Frontal cortex (tissue), 4 donors: Measurements from ENCODE around the gene MMP15. TPM values are rescaled to one million over a fixed set of nuclear protein-coding genes. Genes with fewer than 3 reads are reported as not detected.
"Not testable (repeated sequence)": the region's sequence is repeated elsewhere in the genome, so short reads cannot be mapped to it uniquely, and the experiment has no call there.

Experiments
- DNase-seq, 2 donors: peaks; one replicate each; pipeline ENCODE4 v3.0.0; 2012; ENCODE audit warnings: low spot score in 2 of 2
- FAIRE-seq: peaks from 2 replicates; lab custom pipeline; 2012; peaks lifted over from hg19 to GRCh38; lab: Jason Lieb, UNC
- total RNA-seq: library from RNA; depleted of rRNA; stranded (reverse); fragments of >200 nt; gene quantifications from one replicate; pipeline ENCODE4 v1.2.3, GENCODE V29; 2014
- donor health status: control.
- donor health status: control.
- donor health status: control.

The MMP15 gene
- total RNA-seq, 1 donor from 2014 or later, result 12.2 TPM

DNA sequence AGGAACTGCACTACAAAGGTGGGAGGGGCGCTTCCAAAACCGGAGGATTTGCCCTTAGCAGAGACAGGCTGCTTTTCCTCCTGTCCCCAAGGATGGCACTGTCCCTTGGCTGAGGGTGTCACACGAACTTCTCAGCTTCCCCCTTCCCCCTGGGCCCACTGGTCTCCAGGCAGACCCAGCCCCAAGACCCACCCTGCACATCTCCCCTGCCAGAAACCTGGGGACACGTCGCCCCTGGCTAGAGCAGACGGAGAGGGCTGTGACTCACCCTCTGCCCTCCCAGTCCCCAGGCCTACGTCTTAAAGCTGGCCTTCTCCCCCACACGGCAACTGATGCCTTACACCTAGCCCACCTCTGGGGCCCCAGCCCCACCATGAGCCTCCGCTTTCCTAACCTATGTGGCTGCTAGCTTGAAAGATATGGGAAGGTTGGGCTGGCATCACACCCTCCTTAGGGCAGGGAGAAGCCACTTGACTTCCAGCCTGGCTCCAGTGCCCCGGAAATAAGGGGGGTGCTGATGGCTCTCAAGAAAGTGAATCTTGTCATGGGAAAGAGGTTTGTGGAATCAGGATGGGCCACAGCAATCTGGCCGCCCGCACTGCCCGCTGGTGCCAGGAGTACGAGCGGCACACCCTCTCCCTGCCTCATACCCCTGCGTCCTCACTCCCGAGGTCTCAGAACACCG lies 29.7 kb upstream of the MMP15 start:
- no peak for DNase-seq
- no peak for FAIRE-seq

GRCh38 chr16:57996406-57997175 lies 29.0 kb upstream of the MMP15 start:
- no peak for DNase-seq
- FAIRE-seq, result no peak

GRCh38 chr16:57997176-57997527 lies 28.4 kb upstream of the MMP15 start:
- FAIRE-seq (no peak), DNase-seq (no peak)

DNA sequence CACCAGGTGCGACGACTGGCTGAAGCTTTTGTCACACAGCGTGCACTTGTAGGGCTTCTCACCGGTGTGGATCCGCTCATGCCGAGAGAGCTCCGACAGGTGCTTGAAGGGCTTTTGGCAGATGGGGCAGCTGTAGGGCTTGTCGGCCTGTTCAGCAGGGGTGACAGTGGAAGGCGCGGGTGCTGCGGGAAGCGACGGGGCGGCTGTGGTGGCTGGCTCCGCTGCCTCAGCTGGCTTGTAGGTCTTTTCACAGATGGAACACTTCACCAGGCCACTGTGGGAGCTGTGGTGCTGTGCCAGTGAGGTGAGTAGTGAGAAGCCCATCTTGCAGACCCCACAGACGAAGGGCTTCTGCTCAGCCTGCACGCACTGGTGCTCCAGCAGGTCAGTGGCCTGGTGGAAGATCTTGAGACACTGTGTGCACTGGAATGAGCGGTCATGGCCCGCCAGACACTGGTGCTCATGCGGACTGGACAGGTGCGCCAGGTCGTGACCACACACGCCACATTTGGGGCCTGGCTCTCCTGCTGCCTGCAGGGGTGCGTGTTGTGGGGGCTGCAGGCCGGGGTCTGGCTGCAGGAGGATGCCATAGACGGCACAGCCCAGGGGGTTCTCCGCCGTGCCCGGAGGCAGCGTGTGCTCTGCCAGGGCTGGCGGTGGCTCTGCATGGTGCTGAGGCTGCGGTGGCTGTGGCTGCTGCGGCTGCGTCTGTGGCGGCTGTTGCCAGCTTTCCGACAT lies 27.9 kb upstream of the MMP15 start:
- FAIRE-seq (no peak), DNase-seq (no peak)

GRCh38 chr16:57998486-57998885 lies 27.1 kb upstream of the MMP15 start:
- FAIRE-seq (no peak), DNase-seq (no peak)

DNA sequence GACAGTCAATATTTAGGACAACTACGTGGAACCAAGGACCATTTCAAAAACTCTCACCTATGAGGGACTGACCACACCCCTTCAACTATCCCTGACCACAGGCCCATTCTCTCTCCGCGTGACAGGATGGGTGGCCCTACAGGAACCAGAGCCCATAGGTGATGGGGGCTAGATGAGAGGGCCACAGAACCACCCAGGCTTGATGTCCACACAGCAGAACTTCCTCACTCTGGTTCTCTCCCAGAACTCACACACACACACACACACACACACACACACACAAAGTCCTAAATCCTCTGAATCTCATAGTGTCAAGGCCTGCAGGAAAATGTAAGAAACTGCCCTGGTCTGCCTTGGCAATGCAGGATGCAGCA lies 26.6 kb upstream of the MMP15 start:
- FAIRE-seq (no peak), DNase-seq (no peak)

- no peak for FAIRE-seq
- DNase-seq, result peak in 1 of 2 donors; percentile 49
Measured at GRCh38 chr16:57999366-57999970, 26.1 kb upstream of the MMP15 start.

DNA sequence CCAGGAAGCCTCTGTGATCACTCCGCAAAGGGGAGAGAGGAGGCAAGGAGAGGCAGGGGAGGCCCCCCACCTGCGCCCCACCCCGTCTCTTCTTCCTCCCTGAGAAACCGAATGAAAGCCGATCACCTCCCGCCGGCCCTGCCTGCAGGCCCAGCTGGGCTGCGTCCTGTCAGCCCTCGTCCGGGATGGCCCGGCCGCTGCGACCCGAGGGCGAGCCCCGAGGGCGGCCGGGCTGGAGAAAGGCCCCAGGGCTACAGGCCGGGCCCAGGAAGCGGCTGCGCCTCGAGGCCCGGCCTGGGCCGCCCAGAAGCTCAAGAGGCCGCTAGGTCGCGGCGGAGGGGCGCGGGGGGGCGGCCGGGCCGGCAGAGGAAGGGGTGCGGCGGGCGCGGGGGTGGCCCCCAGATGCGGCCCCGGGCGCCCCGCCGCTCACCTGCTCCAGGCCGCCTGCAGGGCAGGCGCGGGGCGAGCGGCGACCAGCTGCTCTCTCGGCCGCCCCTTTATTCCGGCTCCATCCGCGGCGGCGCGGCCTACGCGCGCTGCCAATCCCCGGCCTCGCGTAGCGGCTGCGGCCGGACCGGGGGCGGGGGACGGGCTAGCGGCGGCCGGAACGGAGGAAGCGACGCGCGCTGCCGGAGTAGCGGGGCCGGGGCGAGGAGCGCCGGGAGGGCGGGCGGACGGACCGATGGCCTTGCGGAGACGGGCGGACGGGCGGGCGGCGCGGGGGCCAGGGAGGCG lies 25.4 kb upstream of the MMP15 start, which contains the start of gene ZNF319:
ZNF319 (minus strand) TSS at position 702 of the 735 bp plus-strand sequence. CDS start 2,407 bp downstream, outside the sequence.
- DNase-seq, result peak; percentile 53 to 64
- no peak for FAIRE-seq

- FAIRE-seq (no peak), DNase-seq (peak; percentile 97 to 98)
Measured at GRCh38 chr16:58000706-58001676, 24.6 kb upstream of the MMP15 start, which contains the start of gene USB1. Gene USB1, plus strand, starts transcription at chr16:58001407. Its CDS starts 77 bp downstream, at chr16:58001484.

DNA sequence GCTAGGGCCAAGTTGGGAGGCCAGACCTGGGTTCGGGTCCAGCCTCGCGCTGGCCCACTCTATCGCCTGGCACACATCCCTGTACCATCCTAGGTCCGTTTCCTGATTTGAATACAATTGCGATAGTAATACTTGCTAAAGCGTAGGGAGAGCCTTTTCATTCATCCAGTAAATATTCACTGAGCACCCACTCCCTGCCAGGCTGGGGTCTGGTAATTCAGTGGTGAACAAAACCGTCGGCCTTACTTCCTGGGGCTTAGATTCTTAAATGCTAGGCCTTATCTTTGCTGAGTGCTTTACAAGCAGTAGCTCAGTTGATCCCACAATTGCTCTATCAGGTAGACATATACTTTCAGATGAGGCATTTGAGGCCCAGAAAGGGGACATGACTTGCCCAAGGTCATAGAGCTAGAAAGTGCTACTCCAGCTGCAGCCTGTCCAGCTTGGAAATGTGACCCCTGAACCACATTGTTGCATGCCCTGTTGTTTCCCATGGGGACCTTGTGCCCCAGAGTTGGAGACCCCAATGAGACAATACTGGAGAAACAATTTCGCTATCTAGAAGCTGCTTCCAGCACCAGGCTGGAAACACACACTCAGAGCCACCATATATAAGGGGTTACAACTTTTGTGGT lies 23.7 kb upstream of the MMP15 start:
- no peak for DNase-seq
- no peak for FAIRE-seq

DNA sequence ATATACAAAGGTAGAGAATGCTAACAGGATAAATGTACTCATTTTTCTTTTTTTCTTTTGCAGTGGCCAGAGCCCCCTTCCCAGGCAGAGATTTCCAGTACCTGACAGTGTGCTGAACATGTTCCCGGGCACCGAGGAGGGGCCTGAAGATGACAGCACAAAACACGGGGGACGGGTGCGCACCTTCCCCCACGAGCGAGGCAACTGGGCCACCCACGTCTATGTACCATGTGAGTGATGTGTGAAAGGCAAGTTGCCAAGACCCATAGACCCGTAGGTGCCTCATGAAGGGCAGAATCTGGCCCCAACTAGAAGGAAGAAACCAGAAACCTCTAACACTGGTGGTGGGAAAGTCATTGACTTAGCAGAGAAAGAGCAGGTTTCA lies 23.1 kb upstream of the MMP15 start:
- DNase-seq (no peak), FAIRE-seq (no peak)

- DNase-seq, result no peak
Measured at GRCh38 chr16:58002936-58003335, 22.6 kb upstream of the MMP15 start.

GRCh38 chr16:58004736-58005135 lies 20.8 kb upstream of the MMP15 start:
- DNase-seq, FAIRE-seq: not testable (repeated sequence)

More at GRCh38 chr16:58002936-58003335, 22.6 kb upstream of the MMP15 start:
- no peak for FAIRE-seq

DNA sequence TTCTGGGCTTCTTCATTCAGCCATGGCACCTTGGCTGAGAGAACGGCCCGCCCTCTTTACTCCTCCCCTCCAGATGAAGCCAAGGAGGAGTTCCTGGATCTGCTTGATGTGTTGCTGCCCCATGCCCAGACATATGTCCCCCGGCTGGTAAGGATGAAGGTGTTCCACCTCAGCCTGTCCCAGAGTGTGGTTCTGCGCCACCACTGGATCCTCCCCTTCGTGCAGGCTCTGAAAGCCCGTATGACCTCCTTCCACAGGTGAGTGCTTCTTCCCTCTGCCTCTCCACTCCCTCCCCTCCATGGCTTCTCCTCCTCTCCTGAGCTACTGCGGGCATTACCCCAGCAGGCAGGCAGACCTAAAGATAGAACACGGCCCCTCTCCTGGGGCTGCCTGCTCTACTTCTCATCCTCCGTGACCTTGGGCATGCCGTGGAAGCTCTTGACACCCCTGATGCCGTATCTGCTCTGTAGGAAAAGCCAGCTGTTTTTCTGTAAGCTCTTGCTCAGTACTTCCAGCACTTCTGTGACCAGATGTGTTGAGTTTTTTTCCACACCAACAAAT lies 15.6 kb upstream of the MMP15 start:
- FAIRE-seq, result no peak
- no peak for DNase-seq

- DNase-seq (no peak), FAIRE-seq (no peak)
Measured at GRCh38 chr16:58010886-58011285, 14.7 kb upstream of the MMP15 start.

DNA sequence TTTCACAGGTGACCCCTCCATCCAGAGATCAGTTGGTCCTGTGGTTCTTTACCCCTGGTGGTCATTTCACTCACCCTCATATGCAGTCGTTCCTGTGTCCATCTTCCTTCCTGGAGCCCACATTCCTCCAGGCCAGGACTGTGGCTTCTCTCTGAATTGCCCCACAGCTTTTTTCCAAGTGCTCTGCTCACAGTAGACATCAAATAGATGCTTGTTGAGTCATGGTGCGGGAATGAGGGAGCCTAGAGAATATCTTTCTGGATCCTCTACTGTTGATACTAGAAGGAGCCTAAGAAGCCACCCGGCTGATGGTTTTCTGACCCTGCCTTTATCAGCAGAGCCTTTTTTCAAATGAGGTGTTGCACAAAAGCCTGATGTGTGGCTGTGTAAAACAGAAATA lies 13.9 kb upstream of the MMP15 start:
- no peak for DNase-seq
- FAIRE-seq, result no peak

GRCh38 chr16:58012481-58012880 lies 13.1 kb upstream of the MMP15 start:
- no peak for FAIRE-seq
- no peak for DNase-seq
